Measurements from ENCODE around the gene DISC1. TPM values are rescaled to one million over a fixed set of nuclear protein-coding genes. Genes with fewer than 3 reads are reported as not detected.

The DISC1 gene
- total and polyA plus RNA-seq, 2 donors (not counting 3 experiments of a cell fraction or from before 2014, with no cell fraction given): 3.3 to 14.7 TPM

DNA sequence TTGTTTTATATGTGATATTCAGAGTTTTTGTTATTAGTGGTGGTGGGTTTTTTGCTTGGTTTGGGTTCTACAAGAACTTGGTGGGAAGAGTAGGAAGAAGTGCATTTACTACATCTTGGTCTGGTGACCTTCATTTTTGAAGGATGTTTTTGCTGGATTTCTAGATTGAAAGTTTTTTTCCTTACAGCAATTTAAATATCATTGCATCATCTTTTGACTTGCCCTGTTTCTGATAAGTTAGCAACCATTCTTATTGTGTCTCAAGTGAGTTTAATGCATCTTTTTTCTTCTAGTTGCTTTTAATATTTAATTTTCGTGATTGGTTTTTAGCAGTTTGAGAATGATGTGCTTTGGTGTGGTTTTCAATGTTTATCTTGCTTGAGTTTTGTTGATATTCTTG lies 447.7 kb downstream of the DISC1 start:
- no peak for DNase-seq (ENCODE audit: low read depth, low spot score)

More for the DNA sequence above, 447.7 kb downstream of the DISC1 start:
- TF ChIP-seq EZH2 (IDR thresholded peaks at IDR 0.05; ENCODE audit: borderline replicate concordance, low read depth, low read length, severe bottlenecking): no peak
- TF ChIP-seq POLR2AphosphoS5 (IDR thresholded peaks at IDR 0.05; ENCODE audit: insufficient read depth, low read depth, low read length): no peak
- no peak for TF ChIP-seq CTCF (IDR thresholded peaks at IDR 0.05; ENCODE audit: extremely low read depth in 1 of 2, insufficient read depth in 1 of 2, low read depth in 1 of 2, low read length in 2 of 2)
- no peak for TF ChIP-seq MAX (IDR thresholded peaks at IDR 0.05; ENCODE audit: insufficient read depth, insufficient read length)
- TF ChIP-seq MYC (IDR thresholded peaks at IDR 0.05; ENCODE audit: low read depth, low read length): no peak
- TF ChIP-seq POLR2A (IDR thresholded peaks at IDR 0.05; ENCODE audit: low read depth, low read length): no peak
- TF ChIP-seq FOS (IDR thresholded peaks at IDR 0.05; ENCODE audit: borderline replicate concordance, insufficient read depth, low read length): no peak
- TF ChIP-seq GATA2 (IDR thresholded peaks at IDR 0.05; ENCODE audit: insufficient read depth, insufficient read length, low read depth, low read length): no peak
- no peak for TF ChIP-seq JUN (IDR thresholded peaks at IDR 0.05; ENCODE audit: borderline replicate concordance, insufficient read depth, insufficient read length, low read depth)
- Histone ChIP-seq H2AFZ (ENCODE audit: low read depth, low read length) (no peak overlapping the region), H3K36me3 (ENCODE audit: control insufficient read depth in 2 of 2, extremely low read depth in 1 of 2, insufficient read depth in 2 of 2, low read length in 2 of 2) (no peaks in the 10 kb centered on the region), H3K9me3 (replicated peaks; ENCODE audit: control insufficient read depth, insufficient read depth, low read length) (no peaks in the 10 kb centered on the region), H4K20me1 (replicated peaks; ENCODE audit: control insufficient read depth, extremely low read depth, insufficient read depth, low read length) (no peaks in the 10 kb centered on the region), H3K79me2 (ENCODE audit: control insufficient read depth, insufficient read depth, low read length) (no peaks in the 10 kb centered on the region), H3K27me3 (ENCODE audit: control insufficient read depth in 2 of 2, insufficient read depth in 2 of 2, low read length in 2 of 2) (no peaks in the 10 kb centered on the region), H3K4me2 (ENCODE audit: insufficient read depth, low read length) (no peak overlapping the region), H3K27ac (ENCODE audit: insufficient read depth, low read depth, low read length) (no peak overlapping the region), H3K4me1 (ENCODE audit: control insufficient read depth, extremely low read depth, insufficient read depth, low read length) (no peaks in the 10 kb centered on the region), H3K9me1 (replicated peaks; ENCODE audit: control insufficient read depth, extremely low read depth, insufficient read depth, low read length) (no peaks in the 10 kb centered on the region), H3K9ac (replicated peaks; ENCODE audit: extremely low read depth, insufficient read depth, low read length) (no peak overlapping the region), H3K4me3 (replicated peaks in 1 of 3; ENCODE audit: insufficient read depth in 1 of 3, low read depth in 1 of 3, low read length in 3 of 3) (no peak overlapping the region)
- dilution Hi-C loops (cut with MboI; ENCODE audit: extremely low pct_ligation_motif_present, low sequenced_read_pairs) (no loop called here), intact Hi-C loops (cut with micrococcal nuclease) (no loop called here)
- no TSS peak for BruUV-seq (replicated peaks)
- ChIA-PET POLR2A (no interaction called here), CTCF (no interaction called here)
- no peak for FAIRE-seq
